Stimulated activated CD4-positive, alpha-beta T cell treated with anti-CD3 and anti-CD28 coated beads, Interleukin-15, amount 100 ng/mL, for 24 hours (primary cell): ENCODE results near the gene NCKAP5L.
A peak's percentile ranks its signal among the peaks of the same experiment; 100 is the strongest.
"Not testable (repeated sequence)": the region's sequence is repeated elsewhere in the genome, so short reads cannot be mapped to it uniquely, and the experiment has no call there.

ENCODE experiments used
- DNase-seq: peaks from one replicate; pipeline ENCODE4 v3.0.0-alpha.2; 2020

NCKAP5L gene

GRCh38 chr12:49828133-49829091 lies at the start of gene NCKAP5L:
TSS of gene NCKAP5L (minus strand) at chr12:49828413. CDS start at chr12:49804044, 24,369 bp downstream.
- peak; percentile 97 for DNase-seq

- DNase-seq = no peak
Observed at GRCh38 chr12:49877066-49877465, 48.9 kb upstream of the NCKAP5L start.

- no peak for DNase-seq
Observed at GRCh38 chr12:49876070-49876469, 47.9 kb upstream of the NCKAP5L start.

- DNase-seq = no peak
Observed at GRCh38 chr12:49875115-49875720, 47.0 kb upstream of the NCKAP5L start.

GRCh38 chr12:49874142-49874897 lies 46.1 kb upstream of the NCKAP5L start:
- no peak for DNase-seq

- no peak for DNase-seq
Observed at GRCh38 chr12:49873361-49873934, 45.2 kb upstream of the NCKAP5L start.

- no peak for DNase-seq
Observed at GRCh38 chr12:49872781-49873181, 44.6 kb upstream of the NCKAP5L start.

- no peak for DNase-seq
Observed at GRCh38 chr12:49872381-49872780, 44.2 kb upstream of the NCKAP5L start.

- DNase-seq = not testable (repeated sequence)
Observed at GRCh38 chr12:49871811-49872251, 43.6 kb upstream of the NCKAP5L start.

- DNase-seq = no peak
Observed at GRCh38 chr12:49871263-49871561, 43.0 kb upstream of the NCKAP5L start.

- no peak for DNase-seq
Observed at GRCh38 chr12:49870501-49871262, 42.5 kb upstream of the NCKAP5L start.

GRCh38 chr12:49869816-49870500 lies 41.7 kb upstream of the NCKAP5L start:
- DNase-seq = no peak

- no peak for DNase-seq
Observed at GRCh38 chr12:49868952-49869815, 41.0 kb upstream of the NCKAP5L start.

GRCh38 chr12:49868449-49868848 lies 40.2 kb upstream of the NCKAP5L start:
- no peak for DNase-seq

- DNase-seq = no peak
Observed at GRCh38 chr12:49867570-49868341, 39.5 kb upstream of the NCKAP5L start.

GRCh38 chr12:49866859-49867569 lies 38.8 kb upstream of the NCKAP5L start:
- DNase-seq = peak; percentile 80

- no peak for DNase-seq
Observed at GRCh38 chr12:49865782-49866135, 37.5 kb upstream of the NCKAP5L start.

- no peak for DNase-seq
Observed at GRCh38 chr12:49865109-49865781, 37.0 kb upstream of the NCKAP5L start.

- DNase-seq = no peak
Observed at GRCh38 chr12:49864798-49865090, 36.5 kb upstream of the NCKAP5L start.
